Karpas-422 (cell line): Measurements from ENCODE around the gene SMC1B. TPM values are rescaled to one million over a fixed set of nuclear protein-coding genes. Genes with fewer than 3 reads are reported as not detected.
A peak's percentile ranks its signal among the peaks of the same experiment; 100 is the strongest.
"Not testable (repeated sequence)": the region's sequence is repeated elsewhere in the genome, so short reads cannot be mapped to it uniquely, and the experiment has no call there.

Source experiments
- DNase-seq: peaks from one replicate; pipeline ENCODE4 v3.0.0-alpha.2; 2015
- H2AFZ ChIP-seq: fragments of 200-600 bp; sonication (generic); 2 replicates; pipeline ENCODE4 v1.6.1; 2014; ENCODE audit warnings: antibody characterized with exemption, low read length, mixed read lengths
- H3K27ac ChIP-seq: fragments of 200-600 bp; sonication (generic); 2 replicates; pipeline ENCODE4 v1.5.1; 2014; ENCODE audit warnings: mild to moderate bottlenecking, low read length, moderate library complexity
- H3K27me3 ChIP-seq: fragments of 200-600 bp; sonication (generic); 2 replicates; pipeline ENCODE4 v1.6.1; 2014; ENCODE audit warnings: low read length, mixed read lengths
- H3K36me3 ChIP-seq: fragments of 200-600 bp; sonication (generic); 2 replicates; pipeline ENCODE4 v1.6.1; 2014; ENCODE audit warnings: low read length, mixed read lengths; ENCODE audit not compliant: insufficient read depth
- H3K4me1 ChIP-seq: fragments of 200-600 bp; sonication (generic); 2 replicates; pipeline ENCODE4 v1.6.1; 2014; ENCODE audit warnings: mild to moderate bottlenecking, low read length, mixed read lengths
- H3K4me2 ChIP-seq: fragments of 200-600 bp; sonication (generic); 2 replicates; pipeline ENCODE4 v1.6.1; 2014; ENCODE audit warnings: low read length, low read depth, mild to moderate bottlenecking; ENCODE audit not compliant: poor library complexity, severe bottlenecking
- H3K4me3 ChIP-seq: fragments of 200-600 bp; sonication (generic); 2 replicates; pipeline ENCODE4 v1.5.1; 2014; ENCODE audit warnings: mild to moderate bottlenecking, antibody characterized with exemption, low read length, mixed read lengths
- H3K79me2 ChIP-seq: fragments of 200-600 bp; sonication (generic); 2 replicates; pipeline ENCODE4 v1.6.1; 2014; ENCODE audit warnings: mild to moderate bottlenecking, low read length, mixed read lengths
- H3K9ac ChIP-seq: fragments of 200-600 bp; sonication (generic); 2 replicates; pipeline ENCODE4 v1.6.0; 2014; ENCODE audit warnings: low read length
- H3K9me2 ChIP-seq: fragments of 200-600 bp; sonication (generic), shearing (Covaris generic); replicated peaks from 2 replicates; pipeline ENCODE4 v1.6.0; 2014; ENCODE audit warnings: mild to moderate bottlenecking, low read length, moderate library complexity; ENCODE audit not compliant: insufficient read depth
- H3K9me3 ChIP-seq: fragments of 300-700, 200-600 bp; sonication (generic); 2 replicates; pipeline ENCODE4 v1.6.1; 2014; ENCODE audit warnings: low read length, mixed read lengths
- H4K20me1 ChIP-seq: fragments of 200-600 bp; sonication (generic); 2 replicates; pipeline ENCODE4 v1.6.1; 2014; ENCODE audit warnings: mild to moderate bottlenecking, antibody characterized with exemption, low read length, low read depth; ENCODE audit not compliant: insufficient read depth
- total RNA-seq: library from RNA; depleted of rRNA; stranded (reverse); fragments of >200 nt; shearing (Covaris generic); gene quantifications from 2 replicates; pipeline ENCODE4 v1.2.3, GENCODE V29; 2014; ENCODE audit warnings: low replicate concordance

The SMC1B gene
- total RNA-seq, 1 experiment from 2014 or later = not detected

DNA sequence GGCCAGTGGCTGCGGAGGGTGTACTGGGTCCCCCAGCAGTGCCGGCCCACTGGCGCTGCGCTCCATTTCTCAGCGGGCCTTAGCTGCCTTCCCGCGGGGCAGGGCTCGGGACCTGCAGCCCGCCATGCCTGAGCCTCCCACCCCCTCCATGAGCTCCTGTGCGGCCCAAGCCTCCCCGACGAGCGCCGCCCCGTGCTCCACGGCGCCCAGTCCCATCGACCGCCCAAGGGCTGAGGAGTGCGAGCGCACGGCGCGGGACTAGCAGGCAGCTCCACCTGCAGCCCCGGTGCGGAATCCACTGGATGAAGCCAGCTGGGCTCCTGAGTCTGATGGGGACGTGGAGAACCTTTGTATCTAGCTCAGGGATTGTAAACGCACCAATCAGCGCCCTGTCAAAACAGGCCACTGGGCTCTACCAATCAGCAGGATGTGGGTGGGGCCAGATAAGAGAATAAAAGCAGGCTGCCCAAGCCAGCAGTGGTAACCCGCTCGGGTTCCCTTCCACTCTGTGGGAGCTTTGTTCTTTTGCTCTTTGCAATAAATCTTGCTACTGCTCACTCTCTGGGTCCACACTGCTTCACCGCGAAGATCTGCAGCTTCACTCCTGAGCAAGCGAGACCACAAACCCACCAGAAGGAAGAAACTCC is 23.6 kb upstream of the SMC1B start:
- not testable (repeated sequence) for H3K9me2 ChIP-seq, H2AFZ ChIP-seq, H3K4me2 ChIP-seq, H3K4me3 ChIP-seq, H3K9ac ChIP-seq, H3K79me2 ChIP-seq, H3K9me3 ChIP-seq, H3K27ac ChIP-seq, DNase-seq, H4K20me1 ChIP-seq, H3K4me1 ChIP-seq, H3K27me3 ChIP-seq, H3K36me3 ChIP-seq

DNA sequence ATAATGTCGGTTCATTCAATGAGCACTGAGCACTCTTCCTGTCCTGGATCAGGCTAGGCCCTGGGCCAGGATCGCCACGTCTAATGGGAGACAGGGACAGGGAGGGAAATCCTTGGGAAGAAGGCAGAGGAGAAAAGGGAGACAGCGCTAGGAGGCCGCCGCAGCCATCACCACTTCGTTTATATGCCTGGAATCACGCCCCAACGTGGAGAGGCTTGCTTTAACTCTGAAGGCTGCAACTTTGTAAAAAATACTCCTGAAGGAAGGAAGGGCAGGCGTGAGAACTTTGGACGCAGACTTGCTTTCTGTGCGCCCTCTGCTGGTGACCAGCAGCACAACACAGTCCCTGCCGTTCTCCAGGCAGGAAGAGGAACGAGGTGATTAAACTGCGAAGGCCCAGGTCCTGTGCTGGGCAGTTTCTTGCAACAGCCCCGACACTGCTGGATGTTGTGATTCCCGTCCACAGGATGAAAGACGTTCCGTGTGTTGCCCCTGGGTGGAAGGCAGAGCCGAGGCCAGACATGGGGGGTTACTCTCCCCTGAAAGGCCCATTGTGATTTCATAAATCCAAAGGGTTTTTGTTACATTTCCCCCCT is 22.2 kb upstream of the SMC1B start:
- Histone ChIP-seq H3K9me2 (no peaks in the 10 kb centered on the region), H3K4me3 (no peak overlapping the region), H3K79me2 (no peaks in the 10 kb centered on the region), H3K4me2 (no peak overlapping the region), H3K4me1 (no peaks in the 10 kb centered on the region), H3K36me3 (no peaks in the 10 kb centered on the region), H3K27me3 (no peaks in the 10 kb centered on the region), H3K27ac (no peak overlapping the region), H4K20me1 (no peaks in the 10 kb centered on the region; the same call in 1 of the 2 replicates), H3K9ac (no peak overlapping the region), H3K9me3 (no peaks in the 10 kb centered on the region), H2AFZ (no peak overlapping the region)
- DNase-seq = peak; percentile 90

DNA sequence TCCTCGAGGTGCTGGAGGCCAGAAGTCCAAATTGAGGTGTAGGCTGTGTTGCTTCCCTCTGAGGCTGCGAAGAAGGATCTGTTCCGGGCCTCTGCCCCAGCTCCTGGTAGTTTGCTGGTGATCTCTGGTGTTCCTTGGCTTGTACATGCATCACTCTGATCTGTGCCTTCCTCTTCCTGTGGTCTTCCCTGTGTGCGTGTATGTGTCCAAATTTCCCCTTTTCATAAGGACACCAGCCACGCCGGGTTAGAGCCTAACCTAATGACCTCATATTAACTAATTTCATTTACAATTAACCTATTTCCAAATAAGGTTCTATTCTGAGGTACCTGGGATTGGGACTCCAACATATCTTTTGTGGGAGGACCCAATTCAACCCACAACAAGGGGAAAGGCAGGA is 21.6 kb upstream of the SMC1B start:
- H2AFZ ChIP-seq = no peak overlapping the region
- no peaks in the 10 kb centered on the region for H3K4me1 ChIP-seq
- no peaks in the 10 kb centered on the region for H3K79me2 ChIP-seq
- no peak overlapping the region for H3K4me3 ChIP-seq
- no peak overlapping the region for H3K27ac ChIP-seq
- no peak overlapping the region for H3K4me2 ChIP-seq
- no peaks in the 10 kb centered on the region for H3K36me3 ChIP-seq
- no peaks in the 10 kb centered on the region for H3K9me2 ChIP-seq
- no peaks in the 10 kb centered on the region for H3K27me3 ChIP-seq
- H3K9ac ChIP-seq = no peak overlapping the region
- no peak for DNase-seq
- H3K9me3 ChIP-seq = no peaks in the 10 kb centered on the region
- no peaks in the 10 kb centered on the region; the same call in 1 of the 2 replicates for H4K20me1 ChIP-seq

DNA sequence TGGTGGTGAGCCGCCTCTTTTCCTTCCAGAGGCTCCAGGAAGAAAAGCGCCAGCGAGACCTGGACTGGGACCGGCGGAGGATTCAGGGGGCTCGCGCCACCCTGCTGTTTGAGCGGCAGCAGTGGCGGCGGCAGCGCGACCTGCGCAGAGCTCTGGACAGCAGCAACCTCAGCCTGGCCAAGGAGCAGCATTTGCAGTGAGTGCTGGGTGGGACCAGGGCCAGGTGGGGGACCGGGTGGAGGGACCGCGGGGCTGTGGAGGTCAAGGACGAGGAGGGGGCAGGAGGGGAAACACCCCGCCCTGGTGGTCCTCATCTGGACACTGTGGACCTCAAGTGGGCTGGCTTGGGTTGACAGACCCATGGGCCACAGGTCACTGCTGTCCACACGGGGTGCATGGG is 17.5 kb upstream of the SMC1B start:
- no peak overlapping the region for H3K4me2 ChIP-seq
- no peaks in the 10 kb centered on the region for H3K4me1 ChIP-seq
- no peaks in the 10 kb centered on the region for H3K9me3 ChIP-seq
- H3K9ac ChIP-seq = no peak overlapping the region
- no peak overlapping the region for H3K27ac ChIP-seq
- DNase-seq = no peak
- no peak overlapping the region for H3K4me3 ChIP-seq
- H3K9me2 ChIP-seq = no peaks in the 10 kb centered on the region
- no peak overlapping the region for H2AFZ ChIP-seq
- no peaks in the 10 kb centered on the region for H3K79me2 ChIP-seq
- no peaks in the 10 kb centered on the region; the same call in 1 of the 2 replicates for H4K20me1 ChIP-seq
- no peaks in the 10 kb centered on the region for H3K27me3 ChIP-seq
- no peaks in the 10 kb centered on the region for H3K36me3 ChIP-seq

DNA sequence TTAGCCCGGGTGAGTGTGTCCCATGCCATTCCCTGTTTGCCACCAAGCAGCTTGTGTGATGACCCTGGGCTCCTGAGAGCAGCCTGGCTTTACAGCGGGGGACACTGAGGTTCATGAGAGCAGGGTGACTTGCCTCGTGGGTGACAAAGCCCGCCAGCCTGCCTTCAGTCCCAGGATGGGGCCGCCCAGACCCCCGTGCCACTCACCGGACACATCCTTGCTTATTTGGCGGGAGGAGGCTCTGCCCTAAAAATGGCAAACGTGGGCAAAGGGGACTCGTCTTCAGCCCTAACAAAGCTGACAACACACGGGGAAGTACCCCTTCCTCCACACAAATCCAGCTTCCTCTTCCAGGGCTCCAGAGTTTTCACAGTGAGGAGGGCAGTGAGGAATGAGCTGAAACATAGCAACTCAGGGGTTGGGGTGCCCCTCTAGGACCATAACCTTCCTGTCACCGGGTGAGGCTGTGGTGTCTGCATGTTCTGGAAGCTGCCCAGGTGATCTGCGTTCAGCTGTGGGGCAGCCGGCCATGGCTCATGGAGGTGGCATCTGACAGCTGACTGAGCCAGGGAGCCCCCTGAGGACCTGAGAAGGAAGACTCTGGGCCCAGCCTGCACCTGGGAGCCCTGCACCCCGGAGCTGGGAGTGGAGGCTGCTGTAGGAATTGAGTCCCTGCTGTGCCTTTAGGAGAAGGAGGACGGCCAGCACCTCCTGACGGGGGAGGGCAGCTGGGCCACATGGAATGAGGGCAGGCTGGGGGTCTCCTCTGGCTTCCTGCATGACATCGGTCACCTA is 16.8 kb upstream of the SMC1B start:
- Histone ChIP-seq H3K9ac (no peak overlapping the region), H3K4me3 (no peak overlapping the region), H3K4me2 (no peak overlapping the region), H3K27me3 (no peaks in the 10 kb centered on the region), H4K20me1 (no peaks in the 10 kb centered on the region; the same call in 1 of the 2 replicates), H3K9me3 (no peaks in the 10 kb centered on the region), H3K36me3 (no peaks in the 10 kb centered on the region), H3K79me2 (no peaks in the 10 kb centered on the region), H3K9me2 (no peaks in the 10 kb centered on the region), H2AFZ (no peak overlapping the region), H3K4me1 (no peaks in the 10 kb centered on the region), H3K27ac (no peak overlapping the region)
- no peak for DNase-seq

DNA sequence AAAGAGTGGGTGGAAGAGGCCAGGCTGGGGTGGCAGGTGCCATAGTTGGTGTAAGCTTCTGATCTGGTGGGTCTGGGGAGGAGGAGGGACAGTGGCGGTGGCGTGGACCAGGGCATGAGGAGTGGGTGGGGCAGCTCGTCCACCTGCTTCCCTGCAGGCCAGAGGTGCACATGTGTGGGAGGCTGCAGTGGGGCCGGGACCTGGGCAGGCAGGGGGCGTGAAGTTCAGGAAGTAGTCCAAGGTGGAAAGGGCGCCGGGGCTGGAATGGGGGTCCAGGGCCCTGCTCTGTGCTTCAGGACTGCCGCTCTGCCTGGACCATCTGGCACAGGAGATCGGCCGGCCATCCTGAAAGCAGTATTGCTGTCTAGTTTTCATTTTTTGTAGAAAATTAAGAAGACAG is 16.0 kb upstream of the SMC1B start:
- no peaks in the 10 kb centered on the region for H3K27me3 ChIP-seq
- no peak for DNase-seq
- no peak overlapping the region for H3K4me3 ChIP-seq
- no peak overlapping the region for H2AFZ ChIP-seq
- no peaks in the 10 kb centered on the region for H3K9me2 ChIP-seq
- H3K79me2 ChIP-seq = no peaks in the 10 kb centered on the region
- no peaks in the 10 kb centered on the region for H4K20me1 ChIP-seq
- no peaks in the 10 kb centered on the region for H3K9me3 ChIP-seq
- no peak overlapping the region for H3K9ac ChIP-seq
- H3K27ac ChIP-seq = no peak overlapping the region
- H3K4me1 ChIP-seq = no peaks in the 10 kb centered on the region
- H3K4me2 ChIP-seq = no peak overlapping the region
- H3K36me3 ChIP-seq = no peaks in the 10 kb centered on the region

DNA sequence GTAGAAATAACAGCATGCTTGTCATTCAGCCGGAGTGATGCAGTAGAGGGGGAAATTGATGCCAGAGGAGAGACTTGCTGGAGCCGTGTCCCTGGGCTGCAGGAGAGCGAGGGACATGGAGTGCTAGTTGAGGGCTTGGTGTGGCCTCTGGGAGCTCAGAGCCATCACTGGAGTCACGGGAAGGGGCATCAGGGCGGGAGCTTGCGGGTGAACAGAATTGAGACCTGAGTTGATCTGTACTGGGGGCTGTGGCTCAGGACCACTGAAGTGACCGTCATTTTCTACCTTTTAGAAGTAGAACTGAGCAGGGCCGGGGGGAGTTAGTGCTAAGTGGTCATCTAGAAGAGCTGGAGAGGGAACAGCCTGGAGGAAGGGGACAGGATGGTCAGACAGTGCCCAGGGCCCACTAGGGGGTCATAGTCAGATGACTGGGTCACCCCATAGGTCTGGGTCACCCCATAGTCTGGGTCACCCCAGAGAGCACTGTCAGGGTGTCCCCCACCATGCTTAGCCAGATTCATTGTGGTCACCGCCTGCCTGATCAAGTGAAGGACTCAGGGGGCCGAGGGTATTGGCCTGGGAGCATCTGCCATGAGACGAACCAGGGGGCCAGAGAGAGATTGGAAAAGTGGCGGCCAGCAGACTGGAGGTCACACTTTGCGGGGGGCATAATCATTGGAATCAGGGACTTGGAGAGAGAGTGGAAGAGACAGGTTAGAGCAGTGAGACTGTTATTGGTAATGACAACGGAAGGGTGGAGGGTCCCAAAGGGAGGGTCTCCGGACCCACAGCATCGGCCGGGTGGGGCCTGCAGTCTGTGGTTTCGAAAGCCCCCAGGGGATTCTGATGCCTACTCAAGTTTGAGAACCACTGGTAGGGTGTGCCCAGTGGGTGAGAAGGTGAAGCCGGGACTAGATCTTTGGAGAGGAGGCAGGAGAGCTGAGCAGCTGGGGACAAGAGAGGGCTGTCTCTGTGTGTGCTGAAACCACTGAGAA is 15.3 kb upstream of the SMC1B start:
- Histone ChIP-seq H3K27ac (no peak overlapping the region), H3K4me2 (no peak overlapping the region), H3K36me3 (no peaks in the 10 kb centered on the region), H3K79me2 (no peaks in the 10 kb centered on the region), H2AFZ (no peak overlapping the region), H3K4me1 (no peaks in the 10 kb centered on the region), H3K4me3 (no peak overlapping the region), H3K9ac (no peak overlapping the region), H3K9me2 (no peaks in the 10 kb centered on the region), H3K27me3 (no peaks in the 10 kb centered on the region), H3K9me3 (no peaks in the 10 kb centered on the region), H4K20me1 (no peaks in the 10 kb centered on the region)
- DNase-seq = no peak
